GM19351 (cell line): ENCODE results near the gene GNB2.

ENCODE experiments used
- ATAC-seq: cut with Tn5 transposase; IDR thresholded peaks from one replicate; pipeline ENCODE4 v1.9.1; 2021; ENCODE audit warnings: mild to moderate bottlenecking, moderate library complexity; ENCODE audit not compliant: unreplicated experiment

GNB2 gene

GRCh38 chr7:100673302-100673941 is at the start of gene GNB2:
GNB2 (plus strand) TSS chr7:100673740; CDS start chr7:100676266, 2,526 bp downstream.
- ATAC-seq, result peak; percentile 48

GRCh38 chr7:100623951-100624824 is 49.4 kb upstream of the GNB2 start:
- ATAC-seq, result no peak

DNA sequence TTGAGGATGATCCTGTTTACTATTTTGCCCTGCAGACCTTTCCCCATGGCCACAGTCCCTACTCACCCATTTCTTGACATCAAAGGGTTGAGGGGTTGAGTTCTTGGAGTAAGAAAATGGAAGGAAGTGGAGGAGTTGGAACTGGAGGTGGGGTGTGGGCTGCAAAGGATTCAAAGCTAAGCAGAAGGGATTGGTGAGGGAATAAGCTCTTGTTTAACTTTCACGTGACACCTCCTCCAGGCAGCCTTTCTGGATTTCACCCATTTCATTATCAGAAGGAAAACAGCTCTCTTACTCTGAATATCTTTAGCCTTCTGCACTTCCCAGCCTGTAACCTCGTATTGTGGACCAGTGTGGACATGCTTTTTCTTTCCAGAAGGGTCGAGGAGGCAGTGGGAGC is 47.5 kb upstream of the GNB2 start:
- no peak for ATAC-seq

- peak; percentile 81 for ATAC-seq
Measured at GRCh38 chr7:100626530-100627237, 46.9 kb upstream of the GNB2 start.

GRCh38 chr7:100627238-100627549 is 46.3 kb upstream of the GNB2 start:
- no peak for ATAC-seq

- no peak for ATAC-seq
Measured at GRCh38 chr7:100629117-100629716, 44.3 kb upstream of the GNB2 start.

DNA sequence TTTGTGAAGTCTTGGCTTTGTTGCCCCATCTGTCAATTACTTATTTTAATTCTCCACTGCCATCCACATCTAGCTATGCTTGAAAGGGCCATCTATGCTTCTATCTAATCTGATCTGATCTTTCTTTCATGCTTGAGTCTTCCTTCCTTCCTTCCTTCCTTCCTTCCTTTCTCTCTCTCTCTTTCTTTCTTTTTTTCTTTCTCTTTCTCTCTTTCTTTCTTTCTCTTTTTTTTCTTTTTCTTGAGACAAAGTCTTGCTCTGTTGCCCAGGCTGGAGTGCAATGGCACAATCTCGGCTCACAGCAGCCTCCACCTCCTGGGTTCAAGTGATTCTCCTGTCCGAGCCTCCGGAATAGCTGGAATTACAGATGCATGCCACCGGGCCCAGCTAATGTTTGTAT is 43.5 kb upstream of the GNB2 start:
- ATAC-seq, result no peak

DNA sequence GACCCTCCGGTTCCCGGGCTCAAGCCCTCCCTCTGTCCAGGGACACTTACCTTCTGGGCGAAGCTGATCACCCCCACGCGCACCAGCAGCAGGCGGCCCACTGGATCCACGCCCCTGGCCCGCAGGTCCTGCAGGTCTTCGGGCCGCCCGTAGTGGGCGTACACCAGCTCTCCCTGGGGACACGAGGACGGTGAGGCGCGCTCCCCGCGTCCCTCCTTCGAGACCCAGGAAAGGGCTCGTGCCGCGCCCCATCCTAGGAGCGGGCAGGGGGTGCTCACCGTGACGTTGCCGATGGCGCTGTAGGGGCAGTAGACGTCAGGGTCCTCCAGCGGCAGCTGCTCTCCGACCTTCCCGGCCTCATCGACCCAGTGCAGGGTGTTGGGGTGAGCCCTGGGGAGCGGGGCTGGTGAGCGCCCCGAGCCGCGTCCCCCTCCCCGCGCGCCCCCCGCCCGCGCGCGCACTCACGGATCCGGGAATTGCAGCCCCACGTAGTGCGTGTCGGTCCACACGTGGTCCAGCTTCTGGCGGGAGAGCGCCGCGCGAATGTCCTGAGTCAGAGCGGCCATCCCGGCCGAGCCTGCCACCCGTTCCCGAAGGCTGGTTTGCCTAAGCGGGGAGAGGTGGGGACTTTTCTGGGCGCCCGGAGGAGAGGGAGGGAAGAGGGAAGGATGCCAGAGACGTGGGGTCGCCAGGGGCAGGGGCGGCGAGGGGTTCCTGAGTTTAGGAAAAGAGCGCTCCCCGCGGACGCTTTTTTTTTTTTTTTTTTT is 40.4 kb upstream of the GNB2 start:
- ATAC-seq, result peak; percentile 69

DNA sequence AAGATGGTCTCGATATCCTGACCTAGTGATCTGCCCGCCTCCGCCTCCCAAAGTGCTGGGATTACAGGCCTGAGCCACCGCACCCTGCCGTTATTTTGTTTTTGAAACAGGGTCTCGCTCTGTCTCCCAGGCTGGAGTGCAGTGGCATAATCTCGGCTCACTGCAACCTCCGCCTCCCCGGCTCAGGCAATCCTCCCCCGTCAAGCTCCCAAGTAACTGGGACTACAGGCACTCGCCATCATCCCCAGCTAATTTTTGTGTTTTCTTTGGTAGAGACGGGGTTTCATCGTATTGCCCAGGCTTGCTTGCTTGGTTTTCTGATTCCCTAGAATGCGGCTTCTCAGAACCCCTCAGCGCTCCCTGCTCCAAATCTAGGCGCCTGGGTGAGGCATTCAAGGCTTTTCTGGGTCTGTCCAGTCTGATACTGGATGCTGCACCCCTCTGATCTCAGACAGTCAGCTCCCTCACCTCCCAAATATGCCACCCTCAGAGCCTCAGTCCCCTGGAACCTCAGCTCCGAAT is 33.5 kb upstream of the GNB2 start:
- no peak for ATAC-seq

- ATAC-seq, result no peak
Measured at GRCh38 chr7:100640517-100641440, 32.8 kb upstream of the GNB2 start.

DNA sequence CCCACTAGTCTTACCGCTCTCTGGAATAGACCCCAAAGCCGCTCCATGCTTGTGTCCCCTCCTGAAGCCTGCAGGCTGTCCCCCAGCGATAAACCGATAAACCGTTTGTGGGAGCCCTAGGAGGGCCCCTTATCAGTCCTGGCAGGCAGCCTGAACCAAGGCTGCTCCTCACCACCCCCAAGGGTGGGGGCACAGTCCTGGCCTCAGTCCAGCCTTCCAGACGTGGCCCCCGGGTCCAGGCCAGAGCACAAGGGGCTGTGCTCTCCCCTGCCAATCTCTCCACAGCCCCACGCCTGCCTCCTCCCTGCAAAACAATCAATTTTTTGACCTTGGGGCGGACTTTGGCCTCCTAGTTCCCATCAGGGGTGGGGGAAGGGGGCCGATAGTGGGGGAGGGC is 32.1 kb upstream of the GNB2 start, which contains the start of gene TFR2:
Gene TFR2, minus strand, starts transcription at position 90 of the 397 bp plus-strand sequence. Its CDS starts 43 bp downstream, at position 47.
- no peak for ATAC-seq

DNA sequence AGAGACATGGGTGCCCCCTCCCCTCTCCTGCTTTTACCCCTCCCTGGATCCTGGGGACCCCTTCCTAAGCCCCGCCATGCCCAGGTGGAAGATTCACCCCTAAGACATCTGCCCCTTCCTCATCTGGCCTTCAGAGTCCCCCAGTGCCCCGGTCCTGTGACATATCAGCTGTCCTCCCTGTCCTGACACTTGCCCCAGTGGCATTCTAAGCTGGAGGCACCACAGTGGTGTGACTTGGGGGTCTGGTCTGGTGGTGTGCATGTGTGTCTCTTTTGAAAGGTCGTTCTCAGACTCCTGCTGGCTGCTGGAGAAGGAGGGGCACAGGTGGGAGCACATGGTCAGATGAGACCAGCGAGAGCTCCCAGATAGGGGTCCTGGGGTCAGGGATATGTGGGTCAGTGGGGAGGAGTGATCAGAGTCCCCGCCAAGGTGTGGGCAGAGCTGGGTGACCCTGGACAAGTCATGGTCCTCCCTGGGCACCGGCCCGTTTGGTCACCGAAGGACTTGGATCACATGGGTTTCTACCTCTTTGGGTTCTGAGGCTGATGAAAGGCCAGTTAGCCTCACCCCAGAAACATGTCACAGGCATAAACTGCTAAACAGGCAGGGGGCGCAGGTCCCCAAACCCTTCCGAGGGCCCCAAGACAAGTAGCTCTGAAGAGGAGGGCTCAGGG is 31.5 kb upstream of the GNB2 start:
- ATAC-seq, result no peak

GRCh38 chr7:100642534-100642907 is 31.0 kb upstream of the GNB2 start:
- peak; percentile 63 for ATAC-seq

- no peak for ATAC-seq
Measured at GRCh38 chr7:100649826-100650565, 23.5 kb upstream of the GNB2 start.

- no peak for ATAC-seq
Measured at GRCh38 chr7:100654908-100655831, 18.4 kb upstream of the GNB2 start.

DNA sequence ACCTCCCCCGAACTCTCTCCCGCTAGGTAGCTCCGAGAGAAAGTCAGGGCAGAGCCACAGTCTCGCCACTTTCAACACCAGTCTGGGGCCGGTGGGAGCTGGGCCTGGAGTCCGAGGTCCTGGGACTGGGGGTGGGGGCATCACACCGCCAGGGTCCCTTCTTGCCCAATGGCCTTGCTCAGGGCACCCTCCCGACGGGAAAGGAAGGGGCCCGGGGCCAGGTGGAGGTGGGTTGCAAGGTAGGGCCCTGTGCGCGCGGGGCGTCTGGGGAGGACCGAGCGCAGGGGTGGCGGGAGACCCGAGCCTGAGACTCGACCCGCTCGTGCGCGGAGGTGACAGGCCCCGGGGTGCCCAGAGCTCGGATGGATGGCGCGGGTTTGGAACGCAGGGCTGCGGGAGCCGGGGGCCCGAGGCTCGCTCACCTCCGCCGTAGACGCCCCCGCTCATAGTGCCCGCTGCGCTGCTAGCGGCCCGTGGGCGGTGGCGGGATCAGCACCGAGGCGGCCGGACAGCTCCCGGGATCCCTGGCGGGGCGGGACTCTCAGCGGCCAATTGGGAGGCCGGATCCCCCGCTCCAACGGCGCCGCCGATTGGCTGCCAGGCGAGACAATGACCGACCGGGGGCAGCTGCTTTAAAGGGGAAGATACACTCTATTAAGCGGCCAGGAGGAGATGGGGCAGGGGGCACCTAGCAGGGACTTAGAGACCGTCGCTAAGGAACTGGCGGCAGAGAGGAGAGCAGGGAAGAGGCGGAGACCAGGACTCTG is 17.4 kb upstream of the GNB2 start, which contains the start of gene ACTL6B:
Gene ACTL6B, minus strand, starts transcription at position 541 of the 767 bp plus-strand sequence. Its CDS starts 94 bp downstream, at position 447.
- no peak for ATAC-seq
